KMS-11 (cell line): ENCODE data around the gene ZDHHC5.

Source experiments
- H2AFZ ChIP-seq: fragments of 200-600 bp; sonication (generic); 2 replicates; pipeline ENCODE4 v1.6.1; 2016; ENCODE audit warnings: antibody characterized with exemption, mixed run types, low read depth
- H3K27ac ChIP-seq: fragments of 200-600 bp; sonication (generic); 2 replicates; pipeline ENCODE4 v1.6.1; 2016; ENCODE audit warnings: mild to moderate bottlenecking, mixed run types
- H3K27me3 ChIP-seq: fragments of 200-600 bp; sonication (generic); 2 replicates; pipeline ENCODE4 v1.6.1; 2017; ENCODE audit warnings: mild to moderate bottlenecking, low read depth, mixed run types, moderate library complexity; ENCODE audit not compliant: insufficient read depth
- H3K36me3 ChIP-seq: fragments of 200-600 bp; sonication (generic); 2 replicates; pipeline ENCODE4 v1.6.1; 2017; ENCODE audit warnings: mild to moderate bottlenecking, mixed run types; ENCODE audit not compliant: insufficient read depth
- H3K4me1 ChIP-seq: fragments of 200-600 bp; sonication (generic); 2 replicates; pipeline ENCODE4 v1.6.1; 2016; ENCODE audit warnings: mild to moderate bottlenecking, low read depth, mixed run types; ENCODE audit not compliant: poor library complexity, severe bottlenecking
- H3K4me2 ChIP-seq: fragments of 200-600 bp; sonication (generic); 2 replicates; pipeline ENCODE4 v1.7.0; 2016; ENCODE audit warnings: mild to moderate bottlenecking, mixed run types
- H3K4me3 ChIP-seq: fragments of 200-600 bp; sonication (generic); IDR thresholded peaks from 2 replicates; pipeline ENCODE4 v1.6.1; 2017; ENCODE audit warnings: low read depth, low read length, mixed read lengths; ENCODE audit not compliant: insufficient read depth
- H3K79me2 ChIP-seq: fragments of 200-600 bp; sonication (generic); 2 replicates; pipeline ENCODE4 v1.6.1; 2016; ENCODE audit warnings: low read depth, mixed run types; ENCODE audit not compliant: insufficient read depth
- H3K9ac ChIP-seq: fragments of 200-600 bp; sonication (generic); 2 replicates; pipeline ENCODE4 v1.6.1; 2016; ENCODE audit warnings: mild to moderate bottlenecking, mixed run types
- H4K20me1 ChIP-seq: fragments of 200-600 bp; sonication (generic); 2 replicates; pipeline ENCODE4 v1.6.1; 2016; ENCODE audit warnings: mild to moderate bottlenecking, mixed run types; ENCODE audit not compliant: insufficient read depth
- CTCF ChIP-seq: fragments of 200-600 bp; sonication (generic); conservative IDR thresholded peaks from 2 replicates; pipeline ENCODE4 v1.6.1; 2017; ENCODE audit warnings: low read depth, mild to moderate bottlenecking, antibody characterized with exemption, low read length, moderate library complexity, mixed read lengths

ZDHHC5 gene

DNA sequence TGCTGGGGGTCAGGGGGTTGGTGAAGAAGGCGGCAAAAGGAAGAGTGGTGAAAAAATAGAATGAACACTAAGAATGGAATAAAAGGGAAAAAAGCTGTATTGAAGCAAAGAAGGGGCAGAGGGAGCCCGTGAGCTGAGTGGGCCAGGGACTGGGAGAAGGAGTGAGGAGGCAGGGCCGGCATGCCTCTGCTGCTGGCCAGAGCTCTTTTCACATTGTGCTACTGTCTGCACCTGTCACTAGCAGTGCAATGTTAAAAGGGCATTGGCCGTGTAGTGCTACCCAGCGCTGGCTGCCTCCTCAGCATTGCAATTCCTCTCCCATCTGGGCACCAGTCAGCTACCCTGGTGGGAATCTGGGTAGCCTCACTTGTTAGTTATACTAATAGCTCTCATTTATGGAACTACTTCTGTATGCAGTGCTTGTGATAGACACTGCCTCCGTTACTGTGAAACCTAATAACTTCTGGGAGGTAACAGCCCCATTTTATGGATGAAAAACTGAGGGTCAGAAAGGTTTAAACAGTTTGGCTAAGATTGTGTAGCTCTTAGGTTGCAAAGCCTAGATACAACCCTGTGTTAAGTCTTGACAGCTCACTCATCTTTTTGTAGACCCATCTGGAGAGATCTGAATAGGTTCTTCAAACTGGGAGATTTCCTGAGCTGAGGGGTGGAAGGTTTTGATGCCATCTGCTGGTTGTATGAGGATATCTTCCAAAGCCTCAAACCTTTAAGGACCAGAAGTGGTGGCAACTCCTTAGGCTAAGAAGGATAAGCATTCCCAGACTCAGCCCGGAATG is 26.7 kb upstream of the ZDHHC5 start:
- Histone ChIP-seq H3K4me1 (no peaks in the 10 kb centered on the region), H3K4me3 (no peak overlapping the region), H4K20me1 (no peaks in the 10 kb centered on the region), H3K27ac (no peak overlapping the region), H3K27me3 (peaks cover 3% of the 10 kb centered on the region), H3K9ac (no peak overlapping the region), H3K36me3 (no peaks in the 10 kb centered on the region), H3K79me2 (no peaks in the 10 kb centered on the region), H2AFZ (no peak overlapping the region), H3K4me2 (no peak overlapping the region)
- peak; percentile 57 for TF ChIP-seq CTCF

GRCh38 chr11:57643802-57644201 is 24.1 kb upstream of the ZDHHC5 start:
- H3K79me2 ChIP-seq = no peaks in the 10 kb centered on the region
- no peak overlapping the region for H3K27ac ChIP-seq
- H3K4me3 ChIP-seq = no peak overlapping the region
- H3K9ac ChIP-seq = no peak overlapping the region
- H3K36me3 ChIP-seq = no peaks in the 10 kb centered on the region
- H3K4me1 ChIP-seq = no peaks in the 10 kb centered on the region
- H3K27me3 ChIP-seq = peaks cover 22% of the 10 kb centered on the region
- no peak overlapping the region for H3K4me2 ChIP-seq
- no peak overlapping the region for H2AFZ ChIP-seq
- TF ChIP-seq CTCF = no peak
- no peaks in the 10 kb centered on the region for H4K20me1 ChIP-seq

DNA sequence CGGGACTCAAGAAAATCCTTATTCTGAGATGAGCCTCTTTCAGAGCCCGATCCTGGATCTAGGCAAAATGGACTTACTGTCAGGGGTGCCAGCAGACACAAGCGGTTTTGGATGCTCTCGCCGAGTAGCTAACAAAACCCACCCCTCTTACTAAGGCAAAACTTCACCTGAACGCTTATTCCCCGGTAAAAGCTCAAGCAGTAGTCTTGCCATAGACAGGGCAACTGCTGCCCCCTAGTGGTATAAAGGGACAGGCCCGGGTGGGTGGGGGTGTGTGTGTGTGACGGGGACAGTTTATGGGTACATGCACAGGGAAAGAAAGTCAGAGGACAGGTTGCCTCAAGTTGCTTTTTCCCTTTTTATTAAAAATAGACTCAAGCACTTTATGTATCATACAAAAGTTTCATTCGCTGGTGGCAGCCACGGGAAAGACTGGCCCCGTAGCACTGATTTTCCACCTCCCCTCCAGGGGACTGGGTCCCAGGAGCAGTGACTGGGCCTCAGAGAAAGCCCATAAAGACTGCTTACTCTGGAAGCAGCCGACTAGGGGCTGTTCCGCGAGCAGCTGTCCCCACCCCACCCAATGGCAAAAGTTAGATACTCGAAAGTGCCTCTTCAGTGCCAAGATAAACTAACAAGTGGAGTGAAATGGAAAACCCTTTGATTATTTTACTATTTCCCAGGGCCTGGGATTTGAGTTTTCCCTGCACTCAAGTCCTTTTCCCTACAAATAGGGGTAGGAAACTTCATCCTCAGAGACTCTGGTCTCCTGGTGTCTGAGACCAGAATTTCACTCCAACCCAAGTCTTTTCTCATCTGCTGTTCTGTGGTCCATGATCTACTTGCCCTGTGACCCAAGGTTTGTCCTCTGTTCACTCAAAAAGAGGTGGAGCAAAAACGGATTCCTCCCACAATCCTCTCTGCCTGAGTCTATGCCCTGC is 22.9 kb upstream of the ZDHHC5 start:
- no peaks in the 10 kb centered on the region for H4K20me1 ChIP-seq
- no peak overlapping the region for H3K9ac ChIP-seq
- H3K27me3 ChIP-seq = peaks cover 27% of the 10 kb centered on the region
- no peak overlapping the region for H3K27ac ChIP-seq
- H3K4me1 ChIP-seq = no peaks in the 10 kb centered on the region
- H3K4me3 ChIP-seq = no peak overlapping the region
- H3K79me2 ChIP-seq = no peaks in the 10 kb centered on the region
- no peak overlapping the region for H3K4me2 ChIP-seq
- H3K36me3 ChIP-seq = no peaks in the 10 kb centered on the region
- H2AFZ ChIP-seq = no peak overlapping the region; the same call in 1 of the 2 replicates
- TF ChIP-seq CTCF = peak; percentile 84

GRCh38 chr11:57645689-57646085 is 22.2 kb upstream of the ZDHHC5 start:
- peaks cover 27% of the 10 kb centered on the region for H3K27me3 ChIP-seq
- no peaks in the 10 kb centered on the region for H4K20me1 ChIP-seq
- H3K9ac ChIP-seq = no peak overlapping the region
- H3K4me3 ChIP-seq = no peak overlapping the region
- H3K4me1 ChIP-seq = no peaks in the 10 kb centered on the region
- no peak overlapping the region for H3K27ac ChIP-seq
- no peak for TF ChIP-seq CTCF
- no peaks in the 10 kb centered on the region for H3K79me2 ChIP-seq
- H3K4me2 ChIP-seq = no peak overlapping the region
- H2AFZ ChIP-seq = no peak overlapping the region; the same call in 1 of the 2 replicates
- H3K36me3 ChIP-seq = no peaks in the 10 kb centered on the region
